NCI-H446 (cell line): ENCODE results near the gene MRPS2.
"Not testable (repeated sequence)": the region's sequence is repeated elsewhere in the genome, so short reads cannot be mapped to it uniquely, and the experiment has no call there.

Experiments used
- DNase-seq, 2 experiments: peaks; one replicate each; lab custom pipeline; 2025; lab: John Stamatoyannopoulos, UW

Gene MRPS2

DNA sequence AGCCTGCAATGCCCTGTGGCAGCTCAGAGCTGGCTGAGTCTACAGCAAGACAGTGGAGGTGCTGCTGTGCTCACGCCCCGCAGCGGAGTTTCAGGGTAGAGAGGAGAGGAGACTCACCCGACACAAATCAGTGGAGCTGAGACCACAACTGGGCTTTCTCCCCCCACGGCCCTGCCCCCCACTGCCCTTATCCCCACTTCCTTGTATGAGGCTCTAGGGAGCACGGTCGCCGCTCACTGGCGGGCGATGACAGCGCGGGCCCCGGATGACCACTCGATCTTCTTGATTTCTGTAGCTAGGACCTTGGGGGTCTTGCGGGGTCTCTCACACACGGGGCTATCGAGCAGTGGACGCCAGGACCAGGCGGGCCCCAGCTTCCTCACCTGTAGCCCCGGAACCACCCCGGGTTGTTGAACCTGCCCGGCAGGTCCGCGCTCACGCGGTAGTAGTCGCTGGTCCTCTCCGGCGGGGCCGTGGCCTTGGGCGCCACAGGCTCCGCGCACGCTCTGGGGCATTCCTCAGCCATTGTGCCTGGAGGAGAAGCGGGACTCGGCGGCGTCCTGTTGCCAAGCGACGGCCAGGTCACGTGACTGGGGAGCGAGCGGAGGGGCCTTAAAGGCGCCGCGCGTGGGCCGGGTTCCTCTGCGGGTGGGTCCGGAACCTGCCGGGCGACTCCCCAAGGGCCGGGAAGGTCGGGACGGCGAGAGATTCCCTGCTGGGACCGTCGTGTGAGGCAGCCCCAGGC, 984 bp upstream of the MRPS2 start:
- peak; percentile 26 to 77 for DNase-seq

GRCh38 chr9:135500071-135500524, 384 bp upstream of the MRPS2 start:
- DNase-seq = no peak

GRCh38 chr9:135501261-135502167, 1.0 kb downstream of the MRPS2 start:
- DNase-seq = no peak

- DNase-seq = no peak
Observed at GRCh38 chr9:135502168-135502872, 1.8 kb downstream of the MRPS2 start.

GRCh38 chr9:135502873-135503321, 2.4 kb downstream of the MRPS2 start:
- no peak for DNase-seq

- DNase-seq = no peak
Observed at GRCh38 chr9:135503371-135504261, 3.1 kb downstream of the MRPS2 start.

DNA sequence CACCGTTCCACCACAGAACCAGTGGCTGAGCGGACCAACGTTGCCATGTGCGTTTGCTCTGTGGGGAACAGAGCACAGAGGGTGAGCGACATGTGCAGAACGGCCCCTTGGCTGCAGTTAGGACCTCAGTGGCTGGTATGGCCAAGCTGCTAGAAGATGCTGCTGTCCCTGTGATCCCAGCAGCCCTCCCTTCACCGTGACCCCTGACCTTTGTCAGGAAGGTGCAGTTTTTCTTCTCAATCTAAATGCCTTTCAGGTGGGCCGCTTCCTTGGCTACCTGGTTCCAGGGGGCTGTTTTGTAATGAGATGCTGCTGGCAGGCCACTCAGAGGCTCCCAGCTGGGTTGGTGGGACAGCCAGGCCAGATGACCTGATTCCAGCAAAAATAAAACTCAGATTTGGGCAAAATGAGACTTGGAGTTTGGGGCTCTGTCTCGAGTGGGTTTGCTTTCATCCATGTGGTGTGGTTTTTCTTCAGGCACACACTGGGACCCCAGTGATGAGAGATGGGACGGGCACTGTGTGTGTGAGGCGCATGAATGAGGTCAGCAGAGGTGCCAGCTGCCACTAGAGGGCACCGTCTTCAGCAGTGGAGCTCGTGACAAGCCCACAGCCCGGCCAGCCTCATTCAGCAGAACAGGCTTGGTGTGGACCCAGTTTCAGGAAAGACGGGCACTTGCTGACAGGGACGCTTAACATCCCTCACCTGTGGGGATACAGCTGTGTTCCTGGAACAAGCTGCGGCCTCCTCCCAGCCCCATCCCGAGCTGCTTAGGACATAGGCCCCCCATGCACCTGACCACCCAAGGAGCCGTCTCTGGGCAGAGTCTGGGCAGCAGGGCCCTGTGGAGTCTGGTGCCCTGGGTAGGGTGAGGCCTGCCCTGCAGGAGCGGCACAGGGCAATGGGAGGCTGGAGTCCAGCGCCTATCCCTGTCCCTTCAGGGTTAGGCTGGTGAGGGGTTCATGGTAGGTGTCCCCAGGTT, 4.1 kb downstream of the MRPS2 start:
- DNase-seq = peak in 1 of 2 experiments; percentile 9

DNA sequence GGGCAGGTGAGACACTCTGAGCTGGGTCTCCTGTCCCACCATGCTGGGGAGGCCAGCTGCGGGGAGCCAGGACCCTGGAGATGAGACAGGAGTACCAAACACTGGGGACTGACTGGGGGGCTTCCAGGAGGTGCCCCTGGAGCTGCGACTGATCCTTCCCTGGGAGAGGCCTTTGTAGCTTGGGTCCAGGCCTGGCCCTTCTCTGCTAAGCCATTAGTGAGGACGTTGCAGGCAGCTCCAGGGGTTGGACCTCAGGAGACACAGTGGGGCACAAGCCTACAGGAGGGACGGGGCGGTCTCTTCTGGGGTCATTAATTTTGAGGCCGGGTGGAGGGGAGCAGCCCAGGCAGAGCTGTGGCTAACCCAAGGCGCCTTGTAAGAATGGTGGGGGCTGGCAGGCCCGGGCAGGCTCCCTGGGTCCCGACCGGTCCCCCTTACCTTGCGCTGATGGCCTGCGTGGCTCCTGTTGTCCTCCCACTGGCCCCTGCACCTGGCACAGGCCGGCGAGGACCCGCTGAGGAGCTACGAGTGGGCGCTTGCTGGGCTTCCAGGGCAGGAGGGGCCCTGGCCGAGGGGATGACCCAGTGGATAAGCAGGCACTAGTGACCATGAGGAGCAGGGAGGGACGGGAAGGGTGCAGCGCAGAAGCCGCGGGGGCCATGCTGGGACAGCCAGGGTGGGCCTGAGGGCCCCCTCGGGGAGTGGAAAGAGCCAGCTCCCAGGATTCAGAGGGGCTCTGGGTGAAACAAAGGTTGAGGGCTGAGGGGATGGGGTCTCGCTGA, 5.1 kb downstream of the MRPS2 start:
- no peak for DNase-seq

DNA sequence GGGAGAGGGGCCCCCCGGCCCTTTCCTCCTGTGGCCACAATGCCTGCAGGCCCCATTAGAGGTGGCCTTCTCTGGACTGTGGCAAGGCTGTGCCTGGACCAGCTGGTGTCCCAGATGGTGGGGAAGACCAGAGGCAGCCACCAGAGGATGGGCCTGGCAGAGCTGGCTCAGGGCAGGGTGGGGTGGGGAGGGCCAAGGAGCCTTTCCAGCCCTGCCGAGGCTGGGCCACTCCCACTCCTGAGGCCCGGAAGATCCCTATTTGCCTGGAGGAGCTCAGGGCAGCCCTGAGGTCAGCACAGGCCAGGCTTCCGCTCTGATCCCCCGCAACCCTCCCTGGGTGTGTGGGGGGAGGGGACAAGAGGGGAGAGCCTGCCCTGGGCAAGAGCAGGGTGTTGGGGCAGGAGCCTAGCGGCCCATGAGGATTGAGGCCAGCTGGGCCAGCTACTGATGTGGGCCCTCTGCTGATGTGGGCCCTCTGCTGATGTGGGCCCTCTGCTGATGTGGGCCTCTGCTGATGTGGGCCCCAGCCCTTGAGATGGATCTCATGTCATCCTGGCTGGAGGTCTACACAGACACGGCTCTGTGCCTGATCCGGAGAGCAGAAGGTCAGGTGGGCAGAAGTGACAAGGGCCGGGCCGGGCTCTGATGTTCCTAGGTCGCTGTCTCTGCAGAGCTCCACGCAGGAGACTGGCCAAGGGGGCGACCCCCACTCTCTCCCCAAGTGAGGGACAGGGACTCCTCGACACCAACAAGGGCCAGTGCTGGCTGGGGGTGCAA, 6.0 kb downstream of the MRPS2 start:
- DNase-seq = no peak

- DNase-seq = no peak
Observed at GRCh38 chr9:135507104-135508035, 6.9 kb downstream of the MRPS2 start.

DNA sequence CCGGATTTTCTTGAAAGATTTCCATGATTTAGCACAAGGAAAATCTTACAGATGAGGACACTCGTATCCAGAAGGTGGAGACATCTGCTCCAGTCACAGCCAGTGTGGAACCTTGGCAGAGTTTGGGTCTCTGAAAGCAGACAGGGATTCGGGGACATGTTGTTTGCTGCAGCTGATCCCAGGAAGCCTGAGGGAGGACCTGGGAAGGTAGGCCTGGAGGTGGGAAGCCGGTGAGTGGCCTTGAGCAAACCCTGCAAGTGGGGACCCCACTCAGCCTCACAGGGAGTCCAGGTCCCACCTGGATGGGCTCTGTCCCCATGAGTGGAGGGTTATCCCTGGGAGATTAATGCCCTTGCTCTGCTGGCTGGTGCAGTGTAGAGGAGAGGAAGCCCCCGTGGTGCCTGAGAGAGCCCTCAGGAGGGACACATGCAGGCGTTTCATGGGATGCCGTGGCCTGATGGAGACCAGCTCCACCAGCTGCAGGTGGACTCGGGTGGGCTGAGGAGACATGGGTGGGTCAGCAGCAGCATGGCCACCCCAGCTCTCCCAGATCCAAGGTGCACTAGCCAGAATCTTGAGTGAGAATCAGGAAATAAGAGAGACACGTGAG, 7.8 kb downstream of the MRPS2 start:
- no peak for DNase-seq

DNA sequence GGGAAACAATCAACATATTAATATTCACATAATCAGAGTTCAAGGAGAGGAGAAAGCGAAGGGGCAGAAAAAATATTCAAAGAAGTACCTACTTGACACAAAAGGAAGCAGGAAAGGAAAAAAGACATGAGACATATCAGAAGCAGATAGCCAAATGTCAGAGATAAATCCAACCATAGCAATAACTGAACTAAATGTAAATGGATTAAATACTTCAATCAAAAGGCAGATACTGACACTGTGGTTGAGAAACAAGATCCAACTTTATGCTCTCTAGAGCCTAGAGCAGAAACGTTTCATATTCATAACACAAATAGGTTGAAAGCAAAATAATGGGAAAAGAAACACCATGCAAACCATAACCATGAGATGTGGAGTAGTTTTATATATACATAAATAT, 9.0 kb downstream of the MRPS2 start:
- DNase-seq = no peak

DNA sequence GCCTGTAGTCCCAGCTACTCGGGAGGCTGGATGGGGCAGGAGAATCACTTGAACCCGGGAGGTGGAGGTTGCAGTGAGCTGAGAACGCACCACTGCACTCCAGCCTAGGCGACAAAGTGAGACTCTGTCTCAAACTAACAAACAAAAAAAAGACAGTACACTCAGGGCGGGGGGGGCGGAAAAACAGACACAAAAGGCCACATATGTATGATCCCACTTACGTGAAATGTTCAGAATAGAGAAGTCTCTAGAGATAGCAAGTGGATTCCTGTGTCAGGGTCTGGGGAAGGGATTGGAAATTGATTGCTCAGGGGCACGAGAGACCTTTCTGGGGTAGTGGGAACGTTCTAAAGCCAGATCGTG, 11.7 kb downstream of the MRPS2 start:
- no peak for DNase-seq

DNA sequence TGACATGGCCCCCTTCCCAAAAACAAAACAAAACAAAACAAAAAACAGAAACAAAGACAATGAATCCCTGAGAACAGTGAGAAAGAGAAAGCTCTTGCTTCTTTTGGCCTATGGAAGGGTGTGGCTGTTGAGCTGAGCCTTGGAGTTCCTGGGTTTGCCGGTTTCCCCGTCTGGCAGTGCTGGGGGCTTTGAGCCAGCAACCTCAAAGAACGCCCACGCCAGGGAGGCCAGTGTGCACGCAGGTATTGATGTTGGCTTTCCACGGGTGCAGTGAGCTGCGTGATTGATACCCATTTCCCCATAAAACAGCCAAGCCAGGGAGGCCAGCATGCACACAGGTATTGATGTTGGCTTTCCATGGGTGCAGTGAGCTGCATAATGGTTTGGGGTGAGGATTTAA, 12.4 kb downstream of the MRPS2 start:
- DNase-seq = no peak

- no peak for DNase-seq
Observed at GRCh38 chr9:135513351-135513846, 12.9 kb downstream of the MRPS2 start.

DNA sequence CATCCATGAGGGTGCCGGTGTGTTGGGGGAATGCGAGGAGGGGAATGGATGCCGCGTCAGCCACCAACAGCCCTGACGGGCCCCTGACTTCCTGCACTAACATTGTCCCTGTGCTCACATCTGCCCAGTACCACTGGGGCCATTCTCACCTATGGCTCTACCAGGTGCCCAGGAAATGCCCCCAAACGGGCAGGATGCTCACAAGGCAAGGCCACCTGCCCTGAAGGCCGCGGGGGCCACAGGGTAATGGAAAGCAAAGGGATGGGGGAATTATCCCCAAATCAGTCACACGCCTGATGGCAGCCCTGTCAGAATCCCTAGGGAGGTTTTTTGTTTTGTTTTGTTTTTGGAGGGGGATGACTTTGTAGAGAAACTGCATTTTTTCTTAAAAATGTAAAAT, 13.4 kb downstream of the MRPS2 start:
- DNase-seq = not testable (repeated sequence)
